GM12865 (cell line): ENCODE results near the gene HEMGN.

ENCODE experiments used
- DNase-seq: peaks from one replicate; pipeline ENCODE4 v3.0.0; 2010; ENCODE audit warnings: low read depth
- H3K4me3 ChIP-seq: 2 replicates; pipeline ENCODE4 v1.5.1; 2011; ENCODE audit warnings: mild to moderate bottlenecking, low read depth, low read length, control low read depth
- TF ChIP-seq, protein P1 (sequence below): IDR thresholded peaks from 2 replicates; pipeline ENCODE4 v1.5.1; 2011; ENCODE audit warnings: low read length, control low read depth, low read depth, inconsistent platforms; ENCODE audit not compliant: insufficient read depth; ENCODE audit errors: missing control alignments

Gene HEMGN, protein sequence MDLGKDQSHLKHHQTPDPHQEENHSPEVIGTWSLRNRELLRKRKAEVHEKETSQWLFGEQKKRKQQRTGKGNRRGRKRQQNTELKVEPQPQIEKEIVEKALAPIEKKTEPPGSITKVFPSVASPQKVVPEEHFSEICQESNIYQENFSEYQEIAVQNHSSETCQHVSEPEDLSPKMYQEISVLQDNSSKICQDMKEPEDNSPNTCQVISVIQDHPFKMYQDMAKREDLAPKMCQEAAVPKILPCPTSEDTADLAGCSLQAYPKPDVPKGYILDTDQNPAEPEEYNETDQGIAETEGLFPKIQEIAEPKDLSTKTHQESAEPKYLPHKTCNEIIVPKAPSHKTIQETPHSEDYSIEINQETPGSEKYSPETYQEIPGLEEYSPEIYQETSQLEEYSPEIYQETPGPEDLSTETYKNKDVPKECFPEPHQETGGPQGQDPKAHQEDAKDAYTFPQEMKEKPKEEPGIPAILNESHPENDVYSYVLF

DNA sequence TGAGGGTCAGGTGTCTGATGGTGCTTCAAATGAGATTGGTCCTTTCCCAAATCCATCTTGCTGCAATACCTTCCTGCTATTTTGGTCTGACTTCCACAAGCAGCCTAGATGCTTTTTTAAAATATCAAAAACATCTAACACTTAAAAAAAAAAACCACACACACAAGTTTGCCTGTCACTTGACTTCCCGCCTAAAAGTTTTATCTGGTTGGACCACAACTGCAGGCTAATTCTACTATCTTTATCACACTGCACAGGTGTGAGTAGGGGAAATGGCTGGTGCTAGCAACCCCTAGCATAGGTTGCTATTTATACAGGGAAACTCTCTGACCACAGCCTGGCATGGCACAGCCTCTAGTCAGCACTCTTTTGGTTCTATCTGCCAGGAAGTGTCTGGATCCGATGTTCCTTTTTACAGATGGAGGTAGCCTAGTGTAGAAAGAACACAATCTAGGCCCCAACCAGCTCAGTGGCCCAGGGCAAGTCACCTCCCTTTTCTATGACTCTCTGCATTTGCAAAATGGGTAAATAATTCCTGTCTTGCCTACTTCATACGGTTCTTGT is at the start of gene HEMGN:
TSS of gene HEMGN (minus strand) at position 92 of the 564 bp plus-strand sequence. CDS start at position 56, 36 bp downstream.
- DNase-seq = peak; percentile 40
- TF ChIP-seq, protein P1, sequence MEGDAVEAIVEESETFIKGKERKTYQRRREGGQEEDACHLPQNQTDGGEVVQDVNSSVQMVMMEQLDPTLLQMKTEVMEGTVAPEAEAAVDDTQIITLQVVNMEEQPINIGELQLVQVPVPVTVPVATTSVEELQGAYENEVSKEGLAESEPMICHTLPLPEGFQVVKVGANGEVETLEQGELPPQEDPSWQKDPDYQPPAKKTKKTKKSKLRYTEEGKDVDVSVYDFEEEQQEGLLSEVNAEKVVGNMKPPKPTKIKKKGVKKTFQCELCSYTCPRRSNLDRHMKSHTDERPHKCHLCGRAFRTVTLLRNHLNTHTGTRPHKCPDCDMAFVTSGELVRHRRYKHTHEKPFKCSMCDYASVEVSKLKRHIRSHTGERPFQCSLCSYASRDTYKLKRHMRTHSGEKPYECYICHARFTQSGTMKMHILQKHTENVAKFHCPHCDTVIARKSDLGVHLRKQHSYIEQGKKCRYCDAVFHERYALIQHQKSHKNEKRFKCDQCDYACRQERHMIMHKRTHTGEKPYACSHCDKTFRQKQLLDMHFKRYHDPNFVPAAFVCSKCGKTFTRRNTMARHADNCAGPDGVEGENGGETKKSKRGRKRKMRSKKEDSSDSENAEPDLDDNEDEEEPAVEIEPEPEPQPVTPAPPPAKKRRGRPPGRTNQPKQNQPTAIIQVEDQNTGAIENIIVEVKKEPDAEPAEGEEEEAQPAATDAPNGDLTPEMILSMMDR = no peak
- no peak within 1 kb of the TSS for H3K4me3 ChIP-seq

DNA sequence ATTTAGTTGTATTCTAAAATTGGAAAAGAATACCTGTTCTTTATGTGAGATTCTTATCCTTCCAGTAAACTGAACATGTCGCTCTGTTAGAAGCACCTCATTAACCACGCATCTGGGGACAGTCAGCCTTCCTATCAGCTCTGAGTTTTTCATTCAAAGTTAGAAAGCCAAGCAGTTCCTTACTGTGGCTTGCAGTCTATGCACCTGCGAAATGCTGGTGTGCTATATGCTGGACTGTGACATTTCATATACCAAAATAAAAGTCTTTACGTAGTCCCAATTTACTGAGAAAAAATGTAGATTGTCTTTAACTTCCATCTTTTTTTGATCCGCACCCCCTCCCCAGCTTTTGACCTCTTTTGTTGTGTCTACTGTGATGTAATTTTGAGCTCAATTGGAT is 49.5 kb upstream of the HEMGN start:
- TF ChIP-seq, protein P1 = no peak
- DNase-seq = peak; percentile 43
- H3K4me3 ChIP-seq = peak overlapping the region; percentile 93

DNA sequence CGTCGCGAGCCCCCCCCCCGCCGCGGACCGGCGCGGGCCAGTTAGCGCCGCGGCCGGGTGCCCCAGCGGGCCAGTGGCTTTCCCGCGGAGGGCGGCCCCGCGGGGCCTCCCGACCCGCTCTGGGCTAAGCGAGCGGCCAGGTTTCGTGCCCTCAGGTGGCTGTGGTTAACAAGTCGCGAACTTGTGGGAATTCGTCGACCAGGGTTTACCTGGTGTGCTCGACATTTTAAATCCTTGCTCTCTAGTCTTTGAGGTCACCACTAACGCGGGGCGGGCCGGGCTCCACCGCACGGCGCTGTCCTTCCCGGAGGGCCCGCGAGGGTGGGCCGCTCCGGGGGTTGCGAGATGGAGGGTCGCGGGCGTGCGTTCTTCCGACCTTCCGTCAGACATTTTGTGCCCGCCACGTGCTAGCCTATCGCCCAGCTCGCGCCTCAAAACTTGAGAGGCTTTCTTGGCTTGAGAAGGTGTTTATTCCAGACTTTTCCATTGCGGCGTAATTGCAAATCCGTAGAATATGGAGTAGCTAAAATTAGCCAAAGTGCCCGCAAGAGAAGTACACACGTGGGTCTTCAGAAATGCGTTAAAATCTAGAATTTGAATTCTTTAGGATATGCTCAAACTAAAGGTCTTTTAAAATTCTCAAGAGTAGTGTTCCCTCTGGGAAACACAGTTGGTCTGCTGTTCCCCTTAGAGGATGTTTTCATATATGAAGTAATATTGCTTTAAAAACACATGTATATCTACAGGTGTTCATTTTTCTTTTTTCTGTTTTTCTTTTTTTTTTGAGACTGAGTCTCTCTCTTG is 47.3 kb upstream of the HEMGN start:
- DNase-seq = peak; percentile 71
- peak overlapping the region; percentile 93 for H3K4me3 ChIP-seq
- TF ChIP-seq, protein P1 = no peak

DNA sequence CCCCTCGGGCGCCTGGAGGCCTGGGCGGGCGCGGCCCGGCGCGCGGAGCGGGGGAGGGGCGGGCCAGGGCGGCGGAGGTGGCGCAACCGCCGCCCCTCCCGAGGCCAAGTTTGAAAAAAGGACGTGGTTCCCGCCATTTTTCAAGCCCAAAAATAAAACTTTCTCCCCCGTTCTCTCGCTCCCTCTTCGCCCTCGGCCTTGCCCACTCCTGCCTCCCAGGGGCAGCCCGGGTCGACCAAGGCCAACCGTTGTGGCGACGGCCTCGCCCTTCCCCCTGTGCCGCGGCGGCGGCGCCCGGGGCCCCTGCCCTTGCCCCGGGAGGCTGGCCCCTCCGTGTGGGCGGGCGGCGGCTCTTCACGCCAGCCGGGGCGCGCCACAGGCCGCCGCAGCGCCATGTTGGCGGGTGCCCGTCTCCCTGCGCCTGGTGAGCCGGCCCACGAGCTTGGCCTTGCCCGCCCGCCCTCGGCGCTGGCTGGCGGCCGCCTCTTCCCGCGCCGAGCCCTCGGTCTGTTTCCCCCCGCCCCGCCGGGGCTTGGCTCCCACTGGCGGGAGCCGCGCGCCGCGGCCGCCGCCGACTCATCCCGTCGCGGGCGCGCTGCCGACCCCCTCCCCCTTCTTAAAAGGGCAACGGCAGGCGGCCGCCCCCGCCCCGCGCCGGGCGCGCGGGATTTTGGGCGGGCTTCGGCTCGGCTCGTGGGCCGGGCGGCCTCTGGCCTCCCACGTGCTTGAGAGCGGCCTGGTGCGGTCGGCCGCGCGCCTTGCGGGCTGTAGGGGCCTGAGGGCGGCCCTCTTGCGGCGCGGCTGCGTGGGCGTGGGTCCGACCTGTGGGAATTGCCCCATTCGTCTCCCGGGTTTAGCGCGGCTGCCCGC is 46.5 kb upstream of the HEMGN start:
- peak; percentile 90 for DNase-seq
- peak overlapping the region; percentile 93 for H3K4me3 ChIP-seq
- TF ChIP-seq, protein P1 = no peak

DNA sequence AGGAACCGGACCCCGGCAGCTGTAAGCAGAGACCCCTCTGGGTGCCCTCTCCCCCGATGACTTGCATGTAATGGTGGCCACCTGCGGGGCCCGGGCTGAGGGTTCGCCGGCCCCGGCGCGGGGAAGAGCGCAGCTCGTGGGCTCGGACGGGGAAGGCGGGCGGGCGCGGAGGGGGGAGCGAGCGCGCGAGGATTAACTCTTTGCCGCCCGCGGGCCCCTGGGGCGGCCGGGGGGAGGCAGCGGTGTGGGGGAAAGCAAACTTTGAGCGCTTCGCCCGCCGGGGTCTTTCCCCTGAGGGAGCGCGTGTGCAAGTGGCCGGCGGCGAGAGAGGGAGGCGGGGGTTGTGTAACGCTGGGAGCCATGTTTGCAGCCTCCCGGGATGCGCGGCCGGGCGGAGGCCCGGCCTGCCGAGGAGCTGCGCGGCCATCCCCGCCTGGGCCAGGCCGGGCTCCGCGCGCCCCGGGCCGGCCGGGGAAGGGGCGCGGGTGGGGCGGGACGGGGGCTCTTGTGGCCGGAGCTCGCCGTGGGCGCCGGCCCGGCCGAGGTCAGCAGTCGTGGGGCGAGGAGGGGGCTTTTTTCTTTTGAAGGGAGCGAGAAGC is 45.7 kb upstream of the HEMGN start:
- peak; percentile 72 for DNase-seq
- TF ChIP-seq, protein P1 = no peak
- H3K4me3 ChIP-seq = peak overlapping the region; percentile 93
